8988T (cell line): Measurements from ENCODE around the gene E2F6.

Experiments used
- DNase-seq: peaks from one replicate; pipeline ENCODE4 v3.0.0; 2011

Gene E2F6

GRCh38 chr2:11492244-11492643 is 26.3 kb upstream of the E2F6 start:
- no peak for DNase-seq

DNA sequence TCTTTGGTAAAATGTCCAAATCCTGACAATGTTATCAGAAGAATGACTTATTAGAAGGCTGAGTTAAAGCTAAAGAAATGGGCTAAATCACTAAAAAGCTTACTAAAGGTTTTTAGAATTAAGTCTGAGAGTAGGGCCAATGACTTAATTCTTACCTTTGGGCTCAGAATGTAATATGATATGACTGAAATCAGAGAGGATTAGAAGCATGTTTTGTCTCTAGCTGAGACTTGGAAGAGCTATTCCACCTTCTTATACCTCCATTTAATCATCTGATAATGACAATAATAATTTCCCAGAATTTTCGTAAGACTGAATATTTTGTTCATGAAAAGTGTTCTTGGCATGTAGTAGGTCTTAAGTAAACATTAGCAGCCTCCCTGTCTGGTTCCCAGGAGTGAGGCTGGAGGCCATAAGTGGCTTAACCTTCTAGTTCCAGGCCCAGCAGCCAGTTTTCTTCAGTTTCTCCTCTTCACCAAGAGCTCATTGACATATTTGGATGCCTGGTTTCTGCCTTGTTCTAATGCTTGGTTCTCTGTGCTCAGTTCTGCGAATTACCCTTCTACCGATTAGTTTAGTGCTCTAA is 25.5 kb upstream of the E2F6 start:
- no peak for DNase-seq

DNA sequence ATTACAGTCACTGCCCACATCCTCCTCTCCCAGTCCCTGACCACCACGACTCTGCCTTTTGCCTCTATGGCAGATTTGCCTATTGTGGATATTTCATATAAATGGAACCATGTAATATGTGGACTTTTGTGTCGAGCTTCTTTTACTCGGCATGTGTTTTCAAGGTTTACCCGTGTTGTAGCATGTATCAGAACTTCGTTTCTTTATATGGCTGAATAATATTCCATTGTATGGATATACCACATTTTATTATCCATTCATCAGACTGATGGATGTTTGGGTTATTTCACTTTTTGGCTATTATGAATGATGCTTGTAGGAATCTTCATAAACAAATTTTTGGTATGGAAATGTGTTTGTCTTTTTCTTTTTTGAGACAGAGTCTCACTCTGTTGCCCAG is 24.2 kb upstream of the E2F6 start:
- no peak for DNase-seq

- no peak for DNase-seq
Measured at GRCh38 chr2:11488809-11489208, 22.8 kb upstream of the E2F6 start.

DNA sequence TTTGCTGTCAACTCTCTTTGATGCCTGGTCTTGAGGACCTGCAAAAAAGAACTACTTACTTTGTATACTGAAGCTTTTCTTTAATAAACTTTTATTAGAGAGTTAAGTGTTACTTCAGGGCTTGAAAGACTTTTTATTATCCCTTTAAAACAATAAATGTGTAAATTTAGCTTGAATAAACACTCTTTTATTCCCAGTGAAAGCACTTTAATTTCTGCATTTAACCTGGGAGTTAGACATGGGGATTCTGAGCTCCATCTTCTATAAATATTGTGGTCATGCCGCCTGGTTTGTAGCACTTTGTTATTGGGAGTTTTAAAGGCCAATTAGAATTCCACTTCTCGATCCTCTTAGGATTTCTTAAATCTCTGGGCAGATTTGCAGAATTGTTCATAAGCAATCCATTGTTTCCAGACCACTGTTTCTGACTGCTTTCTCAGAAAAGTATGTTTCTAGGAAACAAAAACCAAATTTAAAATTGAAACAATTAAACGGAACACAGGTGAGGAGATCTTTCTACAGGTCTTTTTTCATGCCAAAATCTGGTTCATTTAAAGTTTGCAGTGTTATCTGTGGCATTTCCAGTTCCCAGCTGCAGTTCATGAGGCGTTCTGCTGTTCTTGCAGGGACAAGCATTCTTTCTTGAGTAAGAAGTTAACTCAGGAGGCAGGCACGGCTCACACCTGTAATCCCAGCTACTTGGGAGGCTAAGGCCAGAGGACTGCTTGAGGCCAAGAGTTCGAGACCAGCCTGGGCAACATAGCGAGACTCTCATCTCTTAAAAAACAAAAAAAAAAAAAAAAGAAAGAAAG is 18.1 kb upstream of the E2F6 start:
- DNase-seq, result no peak

GRCh38 chr2:11482473-11483035 is 16.6 kb upstream of the E2F6 start:
- no peak for DNase-seq

- DNase-seq, result no peak
Measured at GRCh38 chr2:11481789-11482472, 16.0 kb upstream of the E2F6 start.

DNA sequence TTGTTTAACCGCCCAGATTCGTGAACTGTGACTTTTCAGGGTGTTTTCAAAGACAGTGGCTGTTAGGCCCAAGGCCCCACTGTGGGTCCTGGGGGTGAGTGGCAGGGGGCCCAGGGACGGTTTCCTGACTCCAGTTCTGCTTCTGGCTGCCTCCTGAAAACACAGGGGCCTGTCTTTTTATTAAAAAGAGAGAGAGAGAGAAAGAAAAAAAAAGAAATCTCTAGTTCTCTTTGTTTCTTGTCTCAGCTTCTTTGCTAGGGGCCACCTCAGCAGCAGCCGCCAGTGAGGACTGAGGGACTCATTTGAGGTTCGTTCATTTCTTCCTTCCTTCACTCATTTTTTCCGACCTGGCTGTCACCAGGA is 15.4 kb upstream of the E2F6 start:
- DNase-seq, result no peak

DNA sequence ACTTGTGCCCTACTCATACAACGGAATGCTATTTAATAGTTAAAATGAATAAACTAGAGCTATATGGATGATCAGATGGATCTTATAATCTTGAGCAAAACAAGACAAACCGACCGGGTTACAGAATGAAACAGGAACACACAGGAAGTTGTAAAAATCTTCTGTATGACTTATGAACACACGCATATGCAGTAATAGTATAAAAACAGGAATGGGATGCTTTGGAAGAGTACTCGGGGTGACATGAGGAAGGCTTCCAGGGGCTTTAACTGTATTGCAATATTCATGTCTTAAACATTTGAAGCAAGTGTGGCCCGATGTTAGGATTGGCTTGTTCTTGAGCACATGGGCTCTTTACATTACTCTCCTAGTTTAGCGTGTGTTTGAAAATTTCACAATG is 14.9 kb upstream of the E2F6 start:
- no peak for DNase-seq

GRCh38 chr2:11480406-11480805 is 14.4 kb upstream of the E2F6 start:
- no peak for DNase-seq

GRCh38 chr2:11478899-11479605 is 13.1 kb upstream of the E2F6 start:
- DNase-seq, result no peak

- peak; percentile 33 for DNase-seq
Measured at GRCh38 chr2:11477994-11478393, 12.0 kb upstream of the E2F6 start.

DNA sequence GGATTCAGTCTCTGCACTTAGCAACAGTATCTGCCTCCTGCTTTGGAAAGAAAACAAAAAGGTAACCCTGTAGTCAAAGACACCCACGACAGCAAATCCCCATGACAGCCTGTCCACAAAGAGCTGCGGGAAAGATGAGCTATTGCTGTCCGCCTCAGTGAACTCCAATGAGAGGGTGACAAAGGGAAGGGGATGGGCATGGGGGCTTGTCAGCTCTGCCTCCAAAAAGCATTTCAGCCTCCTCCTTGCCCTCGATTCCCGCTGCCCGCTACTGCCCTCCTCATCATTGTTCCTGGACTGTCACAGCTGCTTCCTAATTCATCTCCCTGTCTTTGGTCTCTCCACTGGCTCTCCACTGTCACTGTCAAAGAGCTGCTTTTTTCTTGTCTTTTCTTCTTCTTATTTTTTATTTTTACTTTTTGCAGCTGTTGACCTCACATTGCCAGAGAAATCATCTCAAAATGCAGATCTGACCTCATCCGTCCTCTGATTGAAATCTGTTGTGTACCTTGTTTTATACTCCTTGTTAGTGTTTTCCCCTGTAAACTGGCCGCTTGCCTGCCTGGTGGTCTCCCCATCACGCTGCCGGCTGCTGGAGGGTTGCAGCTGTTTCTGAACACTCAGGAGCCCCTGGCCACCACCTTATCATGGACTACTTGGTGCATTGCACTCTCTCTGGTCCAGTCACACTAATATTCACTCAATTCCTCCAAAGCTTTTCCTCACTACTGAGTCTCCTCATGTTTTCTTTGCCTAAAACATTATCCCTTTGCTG is 7.9 kb upstream of the E2F6 start:
- DNase-seq, result no peak

DNA sequence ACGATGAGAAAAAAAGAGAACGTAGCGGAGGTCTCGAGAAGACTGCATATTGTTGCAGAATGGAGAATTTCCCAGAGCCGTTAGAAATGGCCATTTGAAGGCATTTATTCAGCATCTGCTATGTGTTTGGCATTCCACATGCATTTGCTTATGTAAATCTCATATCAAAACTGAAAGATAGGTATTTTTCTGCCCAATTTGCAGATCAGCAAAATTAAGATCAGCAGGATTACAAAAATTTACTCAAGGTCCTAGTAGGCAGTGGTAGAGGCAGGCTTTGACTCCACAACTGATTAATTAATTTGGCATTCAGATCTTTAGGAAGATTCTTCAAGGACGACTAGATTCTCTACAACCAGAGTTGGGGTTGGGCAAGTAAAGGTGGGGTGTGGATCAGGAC is 1.8 kb upstream of the E2F6 start:
- no peak for DNase-seq

GRCh38 chr2:11467129-11467649 is 1.2 kb upstream of the E2F6 start:
- no peak for DNase-seq

DNA sequence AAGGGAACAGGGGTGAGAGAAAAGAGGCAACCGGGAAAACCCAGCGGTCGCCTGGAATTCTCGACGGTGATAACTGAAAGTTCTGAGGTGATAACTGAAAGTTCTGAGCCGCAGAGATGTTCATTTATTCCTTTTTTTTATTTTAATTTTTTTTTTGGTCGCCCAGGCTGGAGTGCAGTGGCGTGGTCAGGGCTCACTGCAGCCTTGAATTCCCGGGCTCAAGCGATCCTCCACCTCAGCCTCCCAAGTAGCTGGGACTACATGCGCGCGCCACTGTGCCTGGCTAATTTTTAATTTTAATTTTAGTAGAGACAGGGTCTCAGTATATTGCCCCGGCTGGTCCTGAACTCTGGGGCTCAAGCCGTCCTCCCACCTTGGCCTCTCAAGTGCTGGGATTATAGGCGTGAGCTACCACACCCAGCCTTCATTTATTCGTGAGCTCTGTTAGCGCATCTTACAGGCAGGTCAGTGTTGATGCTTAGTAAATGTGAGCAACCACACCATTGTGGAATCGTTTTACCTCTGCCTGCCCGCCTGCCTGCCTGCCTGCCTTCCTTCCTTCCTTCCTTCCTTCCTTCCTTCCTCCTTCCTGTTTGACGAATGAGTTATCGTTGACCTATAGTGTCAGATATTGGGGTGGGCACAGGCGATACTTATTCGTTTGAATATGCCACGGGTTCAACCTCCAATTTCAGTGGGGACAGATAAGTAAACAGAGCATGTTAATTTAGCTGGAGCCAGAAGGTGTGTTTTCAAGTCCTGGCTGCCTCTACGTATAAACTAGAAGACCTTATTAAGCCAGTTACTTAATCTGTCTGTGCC is 557 bp upstream of the E2F6 start:
- no peak for DNase-seq

- DNase-seq, result no peak
Measured at GRCh38 chr2:11465110-11465484, 864 bp downstream of the E2F6 start.

DNA sequence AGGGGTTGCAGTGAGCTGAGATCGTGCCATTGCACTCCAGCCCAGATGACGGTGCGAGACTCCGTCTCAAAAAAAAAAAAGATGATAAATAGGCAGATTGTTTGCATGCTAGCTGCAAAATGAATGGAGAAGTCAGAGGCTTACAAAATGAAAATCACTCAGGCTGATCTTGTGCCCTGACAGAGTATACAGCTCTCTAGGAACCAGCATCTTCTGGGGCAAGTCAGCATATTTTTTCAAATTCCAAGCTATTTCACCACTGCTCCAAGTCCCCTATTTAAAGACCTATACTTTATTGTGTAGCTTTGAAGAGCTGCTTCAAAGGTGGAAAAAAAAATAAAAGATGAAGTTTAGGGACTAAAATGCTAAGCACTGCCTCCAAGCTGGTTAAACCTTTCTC is 6.1 kb downstream of the E2F6 start:
- DNase-seq, result no peak

GRCh38 chr2:11458753-11459152 is 7.2 kb downstream of the E2F6 start:
- no peak for DNase-seq

DNA sequence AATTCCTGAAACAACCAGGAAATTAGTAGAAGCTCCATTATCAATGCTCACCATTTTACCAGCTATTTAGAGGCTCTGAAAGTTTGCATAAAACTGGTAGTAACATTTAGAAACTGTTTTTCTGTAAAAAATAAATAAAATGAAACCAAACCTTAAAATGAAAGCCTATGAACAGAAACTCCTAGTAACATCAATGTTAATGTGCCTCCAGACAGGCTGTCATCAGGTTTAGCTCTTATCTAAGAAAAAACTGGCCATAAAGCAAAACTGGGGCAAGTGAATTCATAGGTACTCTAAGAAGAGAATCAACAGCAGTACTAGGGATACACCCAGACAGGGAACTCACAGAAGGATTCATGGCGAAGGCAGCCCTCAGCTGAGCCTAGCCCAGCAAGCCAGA is 8.0 kb downstream of the E2F6 start:
- no peak for DNase-seq

- DNase-seq, result no peak
Measured at GRCh38 chr2:11456251-11456650, 9.7 kb downstream of the E2F6 start.
